CD4-positive, alpha-beta T cell (primary cell): Measurements from ENCODE around the gene HPRT1. TPM values are rescaled to one million over a fixed set of nuclear protein-coding genes. Genes with fewer than 3 reads are reported as not detected.

Source experiments
- ATAC-seq: fragments of 200-7000 bp; cut with Tn5 transposase; one replicate; pipeline ENCODE4 v1.10.0; 2022; ENCODE audit warnings: mild to moderate bottlenecking; ENCODE audit not compliant: poor library complexity
- CTCF ChIA-PET: fragments of 350-600 bp; sonication (Branson Sonifier 250); formaldehyde crosslinking; loops from one replicate; lab custom pipeline; 2021; ENCODE audit warnings: antibody characterized with exemption, inconsistent platforms; lab: Charles Lee
- POLR2A ChIA-PET: fragments of 350-600 bp; sonication (Branson Sonifier 250); formaldehyde crosslinking; loops from one replicate; lab custom pipeline; 2021; ENCODE audit warnings: antibody characterized with exemption, inconsistent platforms; lab: Charles Lee
- DNase-seq, 14 experiments: peaks; one replicate each; pipeline ENCODE4 v3.0.0-alpha.2; 2013 to 2020; ENCODE audit warnings: mixed read lengths in 2 of 14
- H3K27ac ChIP-seq, 2 donors: one replicate each; pipeline versions ENCODE4 v1.5.1 to v1.7.0; 2013; ENCODE audit warnings: low read length in 2 of 2, low read depth in 1 of 2, mild to moderate bottlenecking in 1 of 2
- H3K27me3 ChIP-seq, 2 experiments: 1 replicate in 1 of 2; 2 replicates in 1 of 2; pipeline versions ENCODE4 v1.6.1 to v1.7.0; 2013; ENCODE audit warnings: low read length in 2 of 2, control low read depth in 1 of 2, mild to moderate bottlenecking in 1 of 2, moderate library complexity in 1 of 2; ENCODE audit not compliant: insufficient read depth in 2 of 2, control insufficient read depth in 1 of 2
- H3K36me3 ChIP-seq: one replicate; pipeline ENCODE4 v1.6.1; 2013; ENCODE audit warnings: low read length, control low read depth; ENCODE audit not compliant: insufficient read depth
- H3K4me1 ChIP-seq: one replicate; pipeline ENCODE4 v1.6.1; 2013; ENCODE audit warnings: low read length, control low read depth; ENCODE audit not compliant: insufficient read depth
- H3K4me3 ChIP-seq: one replicate; pipeline ENCODE4 v1.5.1; 2013; ENCODE audit warnings: mild to moderate bottlenecking, low read length, moderate library complexity
- H3K9me3 ChIP-seq, 2 experiments: 1 replicate in 1 of 2; 2 replicates in 1 of 2; pipeline versions ENCODE4 v1.6.1 to v1.7.0; 2013; ENCODE audit warnings: low read length in 2 of 2, mild to moderate bottlenecking in 2 of 2, control low read depth in 1 of 2, moderate library complexity in 1 of 2; ENCODE audit not compliant: control insufficient read depth in 1 of 2, insufficient read depth in 1 of 2
- H3K27ac Mint-ChIP-seq: one replicate; pipeline ENCODE4 v1.8.0; 2020; ENCODE audit warnings: mixed read lengths
- H3K27me3 Mint-ChIP-seq: one replicate; pipeline ENCODE4 v1.8.0; 2021; ENCODE audit warnings: mixed read lengths
- H3K36me3 Mint-ChIP-seq: one replicate; pipeline ENCODE4 v1.8.0; 2021; ENCODE audit warnings: low read depth, mixed read lengths
- H3K4me1 Mint-ChIP-seq: one replicate; pipeline ENCODE4 v1.8.0; 2021; ENCODE audit warnings: low read depth, mixed read lengths
- H3K4me3 Mint-ChIP-seq: one replicate; pipeline ENCODE4 v1.8.0; 2020; ENCODE audit warnings: mild to moderate bottlenecking, mixed read lengths
- H3K9me3 Mint-ChIP-seq: one replicate; pipeline ENCODE4 v1.8.0; 2020; ENCODE audit warnings: mixed read lengths
- CTCF ChIP-seq: fragments of 200-600 bp; IDR thresholded peaks from one replicate; pipeline ENCODE4 v1.8.0; 2022; ENCODE audit warnings: antibody characterized with exemption, mild to moderate bottlenecking
- intact Hi-C, 2 experiments: fragments of 100-400 bp; cut with DNase I in 1 of 2; cut with micrococcal nuclease in 1 of 2; formaldehyde crosslinking; loops; one replicate each; pipeline versions ENCODE4 v1.15.1 to v1.9.0; 2023 to 2025; cut with DNase I, micrococcal nuclease
- total RNA-seq, 174 experiments: library from RNA in 2 of 174; stranded (reverse) in 2 of 174; gene quantifications; one replicate each; pipeline ENCODE4 v1.2.3 and lab custom pipeline; 2021 to 2026

The HPRT1 gene
- total RNA-seq, 2 experiments from 2014 or later, result 14.1 to 15.5 TPM

DNA sequence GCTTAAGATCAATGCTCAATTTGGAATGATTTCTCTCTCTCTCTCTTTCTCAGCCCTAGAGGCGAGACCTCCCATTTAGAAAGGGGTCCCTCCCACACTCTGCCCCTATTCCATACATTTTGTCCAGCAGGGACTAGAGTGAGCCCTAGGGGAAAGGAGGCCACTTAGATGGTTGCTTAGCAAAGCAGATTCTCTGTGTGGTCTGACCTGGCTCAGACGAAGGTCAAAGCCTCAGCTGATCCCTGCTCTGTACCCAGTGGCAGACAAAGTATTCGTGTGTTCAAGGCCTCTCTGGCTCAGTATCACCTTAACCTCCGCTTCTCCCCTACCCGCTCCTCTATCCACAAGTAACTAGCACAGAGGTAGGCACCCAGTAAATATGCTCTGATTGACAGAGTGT, 78.4 kb downstream of the HPRT1 start:
- no peak for TF ChIP-seq CTCF
- no peak overlapping the region for H3K4me3 Mint-ChIP-seq
- no peak for DNase-seq

DNA sequence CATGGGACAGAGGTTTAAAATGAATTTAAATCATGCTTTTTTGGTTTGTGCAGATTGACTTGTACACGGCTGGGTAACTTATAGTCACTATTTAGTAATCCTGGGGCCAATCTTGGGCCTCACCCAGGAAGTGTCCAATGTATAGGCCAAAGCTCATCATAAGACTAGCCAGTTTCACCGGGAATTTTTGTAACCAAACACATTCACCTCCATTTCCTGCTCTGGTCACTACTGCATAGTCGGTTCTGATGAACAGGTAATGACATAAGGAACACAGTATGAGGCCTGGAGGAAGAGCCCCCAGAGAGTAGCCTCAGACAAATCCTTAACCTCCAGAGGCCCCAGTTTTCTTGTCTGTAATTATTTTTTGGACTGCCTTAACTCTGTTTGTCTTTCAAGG, 81.9 kb downstream of the HPRT1 start:
- ChIA-PET CTCF (no interaction called here), POLR2A (interaction anchor here (0.6 kb wide), 1 partner anchor 1207 kb away, joined by 3 read pairs; no protein-coding TSS in a partner anchor)
- H3K9me3 Mint-ChIP-seq, result no peaks in the 10 kb centered on the region
- peaks cover 18% of the 10 kb centered on the region for H3K27me3 Mint-ChIP-seq
- no peaks in the 10 kb centered on the region for H3K36me3 ChIP-seq
- ATAC-seq, result no peak
- H3K9me3 ChIP-seq, result peaks cover 0 to 11% of the 10 kb centered on the region in 2 experiments
- no peak overlapping the region for H3K27ac Mint-ChIP-seq
- TF ChIP-seq CTCF, result no peak
- no peak overlapping the region for H3K4me3 Mint-ChIP-seq
- no peak overlapping the region for H3K4me3 ChIP-seq
- DNase-seq, result no peak
- no peaks in the 10 kb centered on the region for H3K4me1 Mint-ChIP-seq
- no peaks in the 10 kb centered on the region for H3K4me1 ChIP-seq
- H3K27ac ChIP-seq, result no peak overlapping the region
- peaks cover 24 to 35% of the 10 kb centered on the region in 2 experiments for H3K27me3 ChIP-seq
- intact Hi-C loops, result no loop called here
- no peaks in the 10 kb centered on the region for H3K36me3 Mint-ChIP-seq

More for the DNA sequence above, 78.4 kb downstream of the HPRT1 start:
- H3K27me3 ChIP-seq, result peaks cover under 1 to 4% of the 10 kb centered on the region in 2 experiments
- H3K9me3 ChIP-seq, result no peaks in the 10 kb centered on the region
- ATAC-seq, result no peak
- Mint-ChIP-seq H3K4me1 (no peaks in the 10 kb centered on the region), H3K9me3 (no peaks in the 10 kb centered on the region), H3K27me3 (peaks cover 11% of the 10 kb centered on the region), H3K27ac (no peak overlapping the region), H3K36me3 (no peaks in the 10 kb centered on the region)
- intact Hi-C loops, result no loop called here
- ChIA-PET POLR2A (no interaction called here), CTCF (interaction anchor here (0.7 kb wide), 1 partner anchor 1383 kb away, joined by 3 read pairs; no protein-coding TSS in a partner anchor)
- H3K36me3 ChIP-seq, result no peaks in the 10 kb centered on the region
- H3K4me3 ChIP-seq, result no peak overlapping the region
- H3K4me1 ChIP-seq, result no peaks in the 10 kb centered on the region
- no peak overlapping the region for H3K27ac ChIP-seq

DNA sequence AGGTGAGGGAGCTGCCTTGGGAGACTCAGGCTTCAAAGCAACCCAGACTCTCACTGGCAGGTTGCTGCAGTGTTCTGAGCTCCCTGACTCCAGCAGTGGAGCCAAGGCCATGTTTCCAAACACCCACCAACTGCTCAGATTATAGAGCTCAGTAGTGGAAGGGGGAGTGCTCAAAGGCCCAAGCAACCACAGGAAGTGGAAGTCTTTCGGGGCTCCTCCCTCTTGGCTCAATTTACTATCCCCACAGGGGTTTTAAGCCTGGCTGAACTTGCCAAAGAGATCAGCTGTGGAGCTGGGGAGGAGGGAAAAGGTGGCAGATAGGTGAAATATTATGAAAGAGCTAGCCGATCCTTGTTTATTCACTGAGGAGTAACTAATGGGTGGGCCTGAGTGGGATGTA, 82.5 kb downstream of the HPRT1 start:
- Mint-ChIP-seq H3K9me3 (no peaks in the 10 kb centered on the region), H3K27ac (no peak overlapping the region), H3K27me3 (peaks cover 24% of the 10 kb centered on the region), H3K36me3 (no peaks in the 10 kb centered on the region), H3K4me3 (no peak overlapping the region), H3K4me1 (no peaks in the 10 kb centered on the region)
- Histone ChIP-seq H3K27me3 (peaks cover 26 to 41% of the 10 kb centered on the region in 2 experiments), H3K9me3 (peaks cover 0 to 11% of the 10 kb centered on the region in 2 experiments), H3K4me3 (no peak overlapping the region), H3K36me3 (no peaks in the 10 kb centered on the region), H3K27ac (no peak overlapping the region), H3K4me1 (no peaks in the 10 kb centered on the region)
- DNase-seq (no peak), ATAC-seq (no peak)
- TF ChIP-seq CTCF, result no peak
- CTCF ChIA-PET, result no interaction called here
- intact Hi-C loops, result no loop called here
- POLR2A ChIA-PET, result no interaction called here
